ENCODE results near the gene CNTNAP2.

DNA sequence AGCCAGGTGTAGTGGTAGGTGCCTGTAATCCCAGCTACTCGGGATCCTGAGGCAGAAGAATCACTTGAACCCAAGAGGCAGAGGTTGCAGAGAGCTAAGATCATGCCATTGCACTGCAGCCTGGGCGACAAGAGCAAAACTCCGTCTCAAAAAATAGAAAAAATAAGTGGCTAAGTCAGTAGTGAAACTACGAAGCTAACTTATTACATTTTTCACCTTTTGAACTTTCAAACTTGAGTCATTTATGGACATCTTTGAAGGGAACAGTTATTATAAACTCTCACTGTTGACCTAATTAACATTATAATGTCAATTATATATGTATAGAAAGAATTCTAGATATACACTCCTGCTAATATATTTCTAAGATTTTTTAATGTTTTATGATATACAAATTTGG lies 1932.5 kb downstream of the CNTNAP2 start:
- TF ChIP-seq, protein P1, sequence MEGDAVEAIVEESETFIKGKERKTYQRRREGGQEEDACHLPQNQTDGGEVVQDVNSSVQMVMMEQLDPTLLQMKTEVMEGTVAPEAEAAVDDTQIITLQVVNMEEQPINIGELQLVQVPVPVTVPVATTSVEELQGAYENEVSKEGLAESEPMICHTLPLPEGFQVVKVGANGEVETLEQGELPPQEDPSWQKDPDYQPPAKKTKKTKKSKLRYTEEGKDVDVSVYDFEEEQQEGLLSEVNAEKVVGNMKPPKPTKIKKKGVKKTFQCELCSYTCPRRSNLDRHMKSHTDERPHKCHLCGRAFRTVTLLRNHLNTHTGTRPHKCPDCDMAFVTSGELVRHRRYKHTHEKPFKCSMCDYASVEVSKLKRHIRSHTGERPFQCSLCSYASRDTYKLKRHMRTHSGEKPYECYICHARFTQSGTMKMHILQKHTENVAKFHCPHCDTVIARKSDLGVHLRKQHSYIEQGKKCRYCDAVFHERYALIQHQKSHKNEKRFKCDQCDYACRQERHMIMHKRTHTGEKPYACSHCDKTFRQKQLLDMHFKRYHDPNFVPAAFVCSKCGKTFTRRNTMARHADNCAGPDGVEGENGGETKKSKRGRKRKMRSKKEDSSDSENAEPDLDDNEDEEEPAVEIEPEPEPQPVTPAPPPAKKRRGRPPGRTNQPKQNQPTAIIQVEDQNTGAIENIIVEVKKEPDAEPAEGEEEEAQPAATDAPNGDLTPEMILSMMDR (conservative IDR thresholded peaks at IDR 0.05 in 1 of 2, IDR thresholded peaks at IDR 0.05 in 1 of 2; ENCODE audit: low read depth in 1 of 2, low read length in 2 of 2): no peak
- no peak for TF ChIP-seq EZH2 (IDR thresholded peaks at IDR 0.05; ENCODE audit: low read length, missing control alignments)

Data from fibroblast of lung (primary cell).